Cardiac muscle cell (in vitro differentiated cells and primary cell): ENCODE data around the gene CHMP5. TPM values are rescaled to one million over a fixed set of nuclear protein-coding genes. Genes with fewer than 3 reads are reported as not detected.
A peak's percentile ranks its signal among the peaks of the same experiment; 100 is the strongest.

Experiments used
- DNase-seq, 2 donors: peaks; one replicate each; pipeline versions ENCODE4 v3.0.0 to v3.0.0-alpha.2; 2010 to 2017; ENCODE audit warnings: low read depth in 1 of 2, low spot score in 1 of 2
- H3K27ac ChIP-seq: fragments of 200-600 bp; sonication (generic); 2 replicates; pipeline ENCODE4 v1.5.1; 2016
- H3K27me3 ChIP-seq: fragments of 200-600 bp; sonication (generic); 2 replicates; pipeline ENCODE4 v1.6.0; 2016; ENCODE audit warnings: control low read depth
- H3K36me3 ChIP-seq: fragments of 200-600 bp; sonication (generic); 2 replicates; pipeline ENCODE4 v1.5.1; 2016; ENCODE audit warnings: control low read depth
- H3K4me1 ChIP-seq: fragments of 200-600 bp; sonication (generic); 2 replicates; pipeline ENCODE4 v1.8.1; 2017; ENCODE audit warnings: low read depth, mild to moderate bottlenecking, mixed run types
- H3K4me3 ChIP-seq: fragments of 200-600 bp; sonication (generic); 2 replicates; pipeline ENCODE4 v1.5.1; 2016; ENCODE audit warnings: mild to moderate bottlenecking
- H3K9me3 ChIP-seq: fragments of 200-600 bp; sonication (generic); 2 replicates; pipeline ENCODE4 v1.5.1; 2017; ENCODE audit warnings: low read depth, mild to moderate bottlenecking, control low read depth
- polyA plus RNA-seq: library from polyadenylated mRNA; unstranded; fragments of >200 nt; fragmentation: Nextera tagmentation; extraction: Ambion mirVana; gene quantifications from 2 replicates; pipeline ENCODE4 v1.2.1, GENCODE V29; 2016
- total RNA-seq: library from RNA; depleted of rRNA; stranded (reverse); fragments of >200 nt; gene quantifications from 2 replicates; pipeline ENCODE4 v1.2.3, GENCODE V29; 2016
- TF ChIP-seq, protein P1 (sequence below): IDR thresholded peaks from 2 replicates; pipeline ENCODE4 v1.5.1; 2012; ENCODE audit warnings: low read depth, mild to moderate bottlenecking, low read length

CHMP5 gene
- total and polyA plus RNA-seq, 2 experiments from 2014 or later: 75.5 to 99.5 TPM

DNA sequence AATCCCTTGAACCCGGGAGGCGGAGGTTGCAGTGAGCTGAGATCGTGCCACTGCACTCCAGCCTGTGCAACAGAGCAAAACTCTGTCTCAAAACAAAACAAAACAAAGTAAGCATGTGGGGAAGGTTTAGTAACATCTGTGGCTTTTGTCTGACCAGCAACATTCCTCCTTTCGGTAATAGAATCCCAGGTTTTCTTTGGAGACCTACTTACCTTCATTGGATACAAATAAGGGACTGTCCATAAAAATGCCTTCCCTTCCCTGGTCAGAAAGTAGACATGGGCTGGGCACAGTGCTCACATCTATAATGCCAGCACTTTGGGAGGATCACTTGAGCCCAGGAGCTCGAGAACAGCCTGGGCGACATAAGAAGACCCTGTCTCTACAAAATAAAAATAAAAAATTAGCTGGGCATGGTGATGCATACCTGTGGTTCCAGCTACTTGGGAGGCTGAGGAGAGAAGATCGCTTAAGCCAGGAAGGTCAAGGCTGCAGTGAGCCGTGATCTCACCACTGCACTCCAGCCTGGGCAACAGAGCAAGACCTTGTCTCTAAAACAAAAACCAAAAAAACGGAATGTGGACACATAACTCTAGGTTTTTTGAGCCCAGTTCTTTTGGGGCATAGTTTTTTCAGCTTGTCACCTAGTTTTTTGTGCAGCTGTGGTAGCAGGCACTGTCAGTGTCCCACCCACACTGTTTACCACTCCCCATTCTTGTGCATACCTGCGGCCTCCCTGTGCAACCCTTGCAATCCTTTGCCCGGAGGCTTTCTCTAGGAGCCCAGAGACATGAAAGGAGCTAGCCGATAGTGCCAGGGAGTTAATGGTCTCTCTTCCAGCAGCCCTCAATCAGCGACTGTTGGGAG lies 33.9 kb upstream of the CHMP5 start:
- TF ChIP-seq, protein P1, sequence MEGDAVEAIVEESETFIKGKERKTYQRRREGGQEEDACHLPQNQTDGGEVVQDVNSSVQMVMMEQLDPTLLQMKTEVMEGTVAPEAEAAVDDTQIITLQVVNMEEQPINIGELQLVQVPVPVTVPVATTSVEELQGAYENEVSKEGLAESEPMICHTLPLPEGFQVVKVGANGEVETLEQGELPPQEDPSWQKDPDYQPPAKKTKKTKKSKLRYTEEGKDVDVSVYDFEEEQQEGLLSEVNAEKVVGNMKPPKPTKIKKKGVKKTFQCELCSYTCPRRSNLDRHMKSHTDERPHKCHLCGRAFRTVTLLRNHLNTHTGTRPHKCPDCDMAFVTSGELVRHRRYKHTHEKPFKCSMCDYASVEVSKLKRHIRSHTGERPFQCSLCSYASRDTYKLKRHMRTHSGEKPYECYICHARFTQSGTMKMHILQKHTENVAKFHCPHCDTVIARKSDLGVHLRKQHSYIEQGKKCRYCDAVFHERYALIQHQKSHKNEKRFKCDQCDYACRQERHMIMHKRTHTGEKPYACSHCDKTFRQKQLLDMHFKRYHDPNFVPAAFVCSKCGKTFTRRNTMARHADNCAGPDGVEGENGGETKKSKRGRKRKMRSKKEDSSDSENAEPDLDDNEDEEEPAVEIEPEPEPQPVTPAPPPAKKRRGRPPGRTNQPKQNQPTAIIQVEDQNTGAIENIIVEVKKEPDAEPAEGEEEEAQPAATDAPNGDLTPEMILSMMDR: no peak
- Histone ChIP-seq H3K27me3 (no peaks in the 10 kb centered on the region), H3K27ac (no peak overlapping the region), H3K4me3 (no peak overlapping the region), H3K4me1 (no peaks in the 10 kb centered on the region), H3K9me3 (no peaks in the 10 kb centered on the region), H3K36me3 (no peaks in the 10 kb centered on the region)
- DNase-seq: no peak

DNA sequence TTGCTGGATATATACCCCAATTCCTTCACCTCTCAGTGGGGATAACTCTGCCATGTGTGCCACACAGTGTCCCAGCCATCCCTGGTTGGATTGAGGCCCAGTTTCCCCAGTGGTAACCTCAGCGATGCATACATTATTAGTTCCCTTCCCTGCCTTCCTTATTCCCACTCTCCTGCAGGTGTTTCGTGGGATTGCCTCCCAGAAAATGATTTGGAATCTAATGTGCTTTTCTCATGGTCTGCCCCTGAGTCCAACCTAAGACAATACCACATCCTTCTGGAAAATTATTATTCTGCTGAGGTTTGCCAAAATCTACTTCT lies 33.3 kb upstream of the CHMP5 start:
- H3K27ac ChIP-seq: no peak overlapping the region
- no peak overlapping the region for H3K4me3 ChIP-seq
- no peaks in the 10 kb centered on the region for H3K27me3 ChIP-seq
- TF ChIP-seq, protein P1: no peak
- no peaks in the 10 kb centered on the region for H3K36me3 ChIP-seq
- H3K9me3 ChIP-seq: no peaks in the 10 kb centered on the region
- no peaks in the 10 kb centered on the region for H3K4me1 ChIP-seq
- DNase-seq: no peak

DNA sequence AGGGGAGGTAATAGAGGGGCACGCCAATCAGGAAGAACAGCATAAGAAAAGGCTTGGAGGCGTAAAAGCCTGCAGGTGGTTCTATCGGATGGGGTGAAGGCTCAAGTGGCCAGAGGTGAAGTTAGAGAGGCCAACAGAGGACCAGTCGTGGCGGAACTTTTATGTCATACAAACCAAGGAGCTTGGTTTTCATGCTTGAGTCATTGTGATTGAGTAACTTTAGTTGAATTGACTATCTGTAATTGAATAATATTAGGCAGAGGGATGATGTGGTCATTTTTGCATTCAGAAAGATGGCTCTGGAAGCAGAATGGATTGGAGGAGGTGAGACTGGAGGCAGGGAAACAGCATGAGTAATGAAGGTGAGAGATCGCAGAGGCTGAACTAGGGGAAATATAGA lies 32.0 kb upstream of the CHMP5 start:
- Histone ChIP-seq H3K27me3 (no peaks in the 10 kb centered on the region), H3K4me1 (no peaks in the 10 kb centered on the region), H3K4me3 (no peak overlapping the region), H3K27ac (no peak overlapping the region), H3K9me3 (no peaks in the 10 kb centered on the region), H3K36me3 (no peaks in the 10 kb centered on the region)
- no peak for DNase-seq
- TF ChIP-seq, protein P1: no peak

DNA sequence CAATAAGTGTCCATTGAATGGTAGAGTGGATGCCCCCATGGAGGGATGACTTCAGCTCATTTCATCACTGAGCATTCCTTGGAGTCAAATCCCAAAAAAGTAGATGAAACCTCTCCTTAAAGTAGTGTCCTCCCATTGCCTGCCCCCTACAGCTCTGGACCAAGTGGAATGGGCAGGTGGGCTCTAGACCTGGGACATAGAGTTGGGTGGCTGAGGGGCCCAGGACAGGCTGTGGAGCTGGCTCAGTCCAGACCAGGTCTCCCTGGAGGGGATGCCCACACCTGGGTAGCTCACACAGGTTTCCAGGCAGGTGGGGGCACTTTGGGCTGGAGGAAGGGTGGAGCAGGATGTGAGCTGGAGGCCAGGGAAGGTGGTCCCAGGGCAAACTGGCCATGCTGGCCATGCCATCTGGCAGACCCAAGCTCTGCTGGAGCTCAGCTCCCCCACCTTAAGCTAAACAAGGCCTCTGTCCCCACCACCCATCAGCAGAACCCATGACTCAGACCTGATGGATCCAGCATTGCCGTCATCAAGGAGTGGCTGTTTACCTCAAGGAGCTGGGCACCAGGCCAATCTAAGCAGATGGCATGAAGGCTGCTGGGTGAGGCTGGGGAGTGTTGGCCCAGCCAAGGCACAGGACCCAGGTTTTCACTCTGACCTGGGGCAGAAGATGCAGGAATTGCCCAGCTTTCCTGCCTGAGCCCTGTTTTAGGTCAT lies 31.1 kb upstream of the CHMP5 start:
- Histone ChIP-seq H3K27ac (no peak overlapping the region), H3K4me3 (no peak overlapping the region), H3K9me3 (no peaks in the 10 kb centered on the region), H3K4me1 (no peaks in the 10 kb centered on the region), H3K36me3 (no peaks in the 10 kb centered on the region), H3K27me3 (no peaks in the 10 kb centered on the region)
- TF ChIP-seq, protein P1: no peak
- DNase-seq: peak in 1 of 2 donors; percentile 79

DNA sequence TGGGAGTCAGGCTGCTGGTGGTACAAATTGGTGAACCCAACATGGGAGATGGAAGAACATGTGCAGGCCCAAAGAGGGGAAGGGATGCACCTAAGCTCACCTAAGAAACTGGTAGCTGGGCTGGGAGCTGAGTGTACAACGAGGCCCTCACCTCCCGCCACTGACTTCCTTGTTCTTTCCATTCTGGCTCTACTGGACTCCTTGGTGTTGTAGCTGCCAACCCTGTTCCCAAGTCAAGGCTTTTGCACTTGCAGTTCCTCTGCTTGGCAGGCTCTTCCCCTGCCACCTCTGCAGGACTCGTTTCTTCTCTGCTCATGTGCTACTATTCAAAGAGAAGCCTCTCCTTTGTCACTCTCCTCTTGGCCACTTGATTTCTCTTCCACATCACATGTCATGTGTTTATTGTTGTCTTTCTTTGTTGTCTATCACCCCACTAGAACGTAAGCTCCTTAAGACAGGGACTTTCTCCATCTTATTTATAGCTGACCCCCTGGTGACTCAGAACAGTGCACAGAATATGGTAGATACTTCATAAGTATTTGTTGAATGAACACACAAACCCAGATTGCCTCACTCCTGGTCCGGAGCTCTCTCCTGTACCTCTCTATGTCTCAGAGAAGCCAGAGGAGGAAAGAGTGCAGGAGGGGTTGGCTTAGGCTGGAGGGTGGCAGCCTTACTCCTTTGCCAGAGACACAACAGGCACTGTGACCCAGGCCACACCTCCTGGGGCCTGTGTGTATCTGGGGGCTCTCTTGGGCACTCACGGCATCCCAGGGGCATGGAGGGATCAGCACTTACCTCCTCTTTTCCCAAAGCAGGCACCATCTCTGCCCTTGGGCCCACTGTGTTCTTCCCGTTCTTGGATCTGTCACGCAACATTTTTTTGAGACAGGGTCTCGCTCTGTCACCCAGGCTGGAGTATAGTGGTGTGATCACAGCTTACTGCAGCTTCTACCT lies 30.1 kb upstream of the CHMP5 start:
- Histone ChIP-seq H3K27me3 (no peaks in the 10 kb centered on the region), H3K27ac (no peak overlapping the region), H3K4me1 (peaks cover 5% of the 10 kb centered on the region), H3K36me3 (no peaks in the 10 kb centered on the region), H3K9me3 (no peaks in the 10 kb centered on the region), H3K4me3 (no peak overlapping the region)
- TF ChIP-seq, protein P1: no peak
- no peak for DNase-seq
